Fibroblast of pulmonary artery (primary cell): Measurements from ENCODE around the gene FAM118B.
"Not testable (repeated sequence)": the region's sequence is repeated elsewhere in the genome, so short reads cannot be mapped to it uniquely, and the experiment has no call there.

Experiments
- DNase-seq: peaks from one replicate; pipeline ENCODE4 v3.0.0-alpha.2; 2010; ENCODE audit warnings: low read depth
- H3K4me3 ChIP-seq: replicated peaks from 2 replicates; pipeline ENCODE4 v1.5.1; 2011; ENCODE audit warnings: low read depth, mild to moderate bottlenecking, control low read depth, low read length, moderate library complexity
- CTCF ChIP-seq: IDR thresholded peaks from 2 replicates; pipeline ENCODE4 v1.5.1; 2011; ENCODE audit warnings: mild to moderate bottlenecking, control low read depth, low read length, inconsistent platforms; ENCODE audit errors: missing control alignments

Gene FAM118B

DNA sequence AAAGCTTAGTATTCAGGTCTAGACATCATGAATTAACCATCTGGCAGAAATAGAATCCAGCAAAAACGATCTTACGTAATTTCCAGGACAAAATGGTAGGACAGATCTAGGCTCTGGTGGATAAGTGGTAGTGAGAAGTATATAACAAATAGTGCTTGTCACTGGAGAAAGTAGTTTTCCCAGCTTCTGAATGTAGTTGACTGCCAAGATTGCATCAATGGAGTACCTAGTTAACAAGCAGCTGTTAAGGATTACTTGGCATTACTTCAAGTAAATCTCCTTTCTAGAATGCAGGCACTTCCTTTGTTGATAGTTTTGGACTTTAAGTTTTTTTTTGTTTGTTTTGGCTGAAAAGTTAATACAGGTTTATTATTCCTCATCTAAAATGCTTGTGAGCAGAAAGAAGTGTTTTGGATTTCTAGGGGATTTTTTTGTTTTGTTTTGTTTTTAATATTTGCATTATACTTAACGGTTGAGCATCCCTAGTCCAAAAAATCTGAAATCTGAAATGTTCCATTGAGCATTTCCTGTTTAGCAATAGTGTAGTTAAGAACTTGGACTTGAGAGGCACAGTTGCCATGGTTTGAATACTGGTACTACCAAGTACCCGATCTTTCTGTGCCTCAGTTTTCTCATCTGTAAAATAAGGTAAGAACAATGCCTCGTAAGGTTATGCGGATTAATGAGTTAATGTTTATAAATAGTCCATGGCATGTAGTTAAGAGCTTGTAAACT is 20.3 kb downstream of the FAM118B start:
- TF ChIP-seq CTCF = no peak
- no peak overlapping the region for H3K4me3 ChIP-seq
- peak; percentile 92 for DNase-seq

DNA sequence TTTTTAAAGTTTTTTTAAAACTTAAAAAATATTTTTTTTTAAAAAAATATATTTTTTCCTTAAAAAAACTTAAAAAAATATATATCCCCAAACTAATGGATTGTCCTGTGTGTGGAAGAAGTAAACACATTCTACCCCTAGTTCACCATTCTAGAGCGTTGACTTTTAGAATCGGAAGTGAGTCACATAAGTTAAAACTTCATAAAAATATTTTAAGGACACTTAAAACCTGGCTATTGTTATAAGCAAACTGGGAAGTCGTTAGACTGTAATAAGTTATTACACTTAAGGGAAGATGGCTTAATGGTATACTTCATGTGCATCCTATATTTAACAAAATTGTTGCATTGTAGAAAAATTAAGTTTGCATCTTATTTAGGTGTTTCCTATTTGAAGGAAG is 21.1 kb downstream of the FAM118B start:
- H3K4me3 ChIP-seq = no peak overlapping the region
- TF ChIP-seq CTCF = no peak
- DNase-seq = no peak

DNA sequence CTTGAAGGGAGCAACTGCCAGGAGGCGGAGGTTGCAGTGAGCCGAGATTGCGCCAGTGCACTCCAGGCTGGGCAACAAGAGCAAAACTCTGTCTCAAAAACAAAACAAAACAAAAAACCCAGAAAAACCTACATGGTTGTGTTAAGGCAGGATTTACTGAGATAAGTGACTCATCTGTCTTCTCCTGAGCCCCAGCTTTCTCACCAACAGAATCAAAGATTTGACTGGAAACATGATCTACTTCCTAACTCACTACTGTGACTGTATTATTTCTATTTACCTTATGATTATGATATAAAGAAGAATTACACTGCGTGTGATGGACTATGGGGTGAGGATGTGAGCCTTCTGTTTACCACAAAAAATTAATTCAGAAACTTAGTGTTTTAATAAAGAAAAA is 21.8 kb downstream of the FAM118B start:
- DNase-seq = no peak
- no peak for TF ChIP-seq CTCF

GRCh38 chr11:126246636-126247035 is 35.1 kb downstream of the FAM118B start:
- no peak for TF ChIP-seq CTCF
- no peak overlapping the region for H3K4me3 ChIP-seq
- DNase-seq = peak; percentile 80

More for the DNA sequence above, 21.8 kb downstream of the FAM118B start:
- H3K4me3 ChIP-seq = no peak overlapping the region

DNA sequence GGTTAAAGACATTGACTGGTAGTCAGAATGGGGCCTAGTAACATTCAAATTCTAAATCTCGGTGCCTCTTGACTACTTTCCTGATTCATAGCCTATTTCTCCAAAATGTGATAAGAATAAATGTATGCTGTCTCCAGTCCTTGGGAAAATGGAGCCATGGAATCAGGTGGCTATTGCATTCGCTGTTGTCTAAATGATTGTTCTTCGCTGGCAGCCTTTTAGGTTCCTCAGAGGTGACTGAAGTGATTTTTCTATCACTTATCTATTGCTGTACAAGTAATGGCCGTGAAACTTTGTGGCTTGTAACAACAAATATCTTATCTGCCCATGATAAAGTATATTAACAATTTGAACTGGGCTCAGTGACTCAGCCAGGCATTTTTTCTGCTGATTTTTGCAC is 41.7 kb downstream of the FAM118B start:
- no peak overlapping the region for H3K4me3 ChIP-seq
- TF ChIP-seq CTCF = no peak
- no peak for DNase-seq

- no peak overlapping the region for H3K4me3 ChIP-seq
- DNase-seq = no peak
- TF ChIP-seq CTCF = no peak
Measured at GRCh38 chr11:126254819-126255218, 43.2 kb downstream of the FAM118B start.

DNA sequence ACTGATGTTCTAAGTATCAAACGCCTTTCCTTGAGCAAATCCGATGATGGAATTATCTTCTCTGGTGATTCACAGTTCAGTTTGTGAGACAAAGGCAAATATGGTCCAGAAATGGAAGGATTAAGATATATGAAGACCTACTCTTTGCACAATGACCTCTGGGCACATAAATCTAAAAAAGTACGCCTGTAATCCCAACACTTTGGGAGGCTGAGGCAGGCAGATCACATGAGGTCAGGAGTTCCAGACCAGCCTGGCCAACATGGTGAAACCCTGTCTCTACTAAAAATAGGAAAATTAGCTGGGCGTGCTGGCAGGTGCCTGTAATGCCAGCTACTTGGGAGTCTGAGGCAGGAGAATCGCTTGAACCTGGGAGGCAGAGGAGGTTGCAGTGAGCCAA is 43.9 kb downstream of the FAM118B start:
- H3K4me3 ChIP-seq = not testable (repeated sequence)

More for the DNA sequence above, 43.9 kb downstream of the FAM118B start:
- not testable (repeated sequence) for DNase-seq
